SK-N-SH (cell line): Measurements from ENCODE around the gene PIGL.

Experiments
- CHD2 ChIP-seq: fragments of 150-350 bp; IDR thresholded peaks from 2 replicates; pipeline ENCODE4 v1.6.1; 2018; ENCODE audit warnings: low read length; ENCODE audit not compliant: partially characterized antibody
- CTCF ChIP-seq: fragments of 200-600 bp; sonication (generic); IDR thresholded peaks from 2 replicates; pipeline ENCODE4 v1.6.1; 2017; ENCODE audit warnings: antibody characterized with exemption, mild to moderate bottlenecking, moderate library complexity
- ELF1 ChIP-seq: IDR thresholded peaks from 2 replicates; pipeline ENCODE4 v1.4.0; 2012
- GABPA ChIP-seq: IDR thresholded peaks from 2 replicates; pipeline ENCODE4 v1.4.0; 2012; ENCODE audit warnings: low read depth, mild to moderate bottlenecking
- JUND ChIP-seq: IDR thresholded peaks from 2 replicates; pipeline ENCODE4 v1.4.0; 2012
- NFIC ChIP-seq: IDR thresholded peaks from 2 replicates; pipeline ENCODE4 v1.4.0; 2012; ENCODE audit warnings: borderline replicate concordance
- POLR2AphosphoS5 ChIP-seq: IDR thresholded peaks from 2 replicates; pipeline ENCODE4 v1.6.1; 2012; ENCODE audit warnings: low read depth, low read length
- REST ChIP-seq: IDR thresholded peaks from 2 replicates; pipeline ENCODE4 v1.6.1; 2012; ENCODE audit warnings: mild to moderate bottlenecking, low read depth, low read length, moderate library complexity
- RFX5 ChIP-seq: IDR thresholded peaks from 2 replicates; pipeline ENCODE4 v1.6.1; 2012; ENCODE audit warnings: mild to moderate bottlenecking, improper control_type of control experiment, low read length
- SIN3A ChIP-seq: IDR thresholded peaks from 2 replicates; pipeline ENCODE4 v1.6.1; 2012; ENCODE audit warnings: low read depth, mild to moderate bottlenecking, low read length, moderate library complexity, borderline replicate concordance
- TAF1 ChIP-seq: IDR thresholded peaks from 2 replicates; pipeline ENCODE4 v1.6.1; 2012; ENCODE audit warnings: low read depth, mild to moderate bottlenecking, low read length, moderate library complexity, borderline replicate concordance
- USF2 ChIP-seq: fragments of 150-350 bp; IDR thresholded peaks from 2 replicates; pipeline ENCODE4 v1.6.1; 2017; ENCODE audit warnings: antibody characterized with exemption, low read length, low read depth, borderline replicate concordance
- YY1 ChIP-seq: IDR thresholded peaks from 2 replicates; pipeline ENCODE4 v1.4.0; 2012; ENCODE audit warnings: low read depth, mild to moderate bottlenecking

GRCh38 chr17:16364625-16365024 is 147.6 kb downstream of the PIGL start:
- TF ChIP-seq CHD2 (no peak), CTCF (no peak), POLR2AphosphoS5 (no peak), SIN3A (no peak), TAF1 (no peak), NFIC (no peak), RFX5 (no peak), JUND (no peak), GABPA (no peak), ELF1 (no peak), REST (no peak), USF2 (no peak), YY1 (no peak)
